ENCODE measurements around the gene CDY2B.
"Not testable (repeated sequence)": the region's sequence is repeated elsewhere in the genome, so short reads cannot be mapped to it uniquely, and the experiment has no call there.

- not testable (repeated sequence) for TF ChIP-seq CTCF (IDR thresholded peaks at IDR 0.05; ENCODE audit: insufficient read depth, low read length); POLR2AphosphoS5 (IDR thresholded peaks at IDR 0.05; ENCODE audit: low read depth); GABPA (IDR thresholded peaks at IDR 0.05; ENCODE audit: low read depth); SPI1 (IDR thresholded peaks at IDR 0.05; ENCODE audit: borderline replicate concordance, low read depth)
- TF ChIP-seq, protein P1, sequence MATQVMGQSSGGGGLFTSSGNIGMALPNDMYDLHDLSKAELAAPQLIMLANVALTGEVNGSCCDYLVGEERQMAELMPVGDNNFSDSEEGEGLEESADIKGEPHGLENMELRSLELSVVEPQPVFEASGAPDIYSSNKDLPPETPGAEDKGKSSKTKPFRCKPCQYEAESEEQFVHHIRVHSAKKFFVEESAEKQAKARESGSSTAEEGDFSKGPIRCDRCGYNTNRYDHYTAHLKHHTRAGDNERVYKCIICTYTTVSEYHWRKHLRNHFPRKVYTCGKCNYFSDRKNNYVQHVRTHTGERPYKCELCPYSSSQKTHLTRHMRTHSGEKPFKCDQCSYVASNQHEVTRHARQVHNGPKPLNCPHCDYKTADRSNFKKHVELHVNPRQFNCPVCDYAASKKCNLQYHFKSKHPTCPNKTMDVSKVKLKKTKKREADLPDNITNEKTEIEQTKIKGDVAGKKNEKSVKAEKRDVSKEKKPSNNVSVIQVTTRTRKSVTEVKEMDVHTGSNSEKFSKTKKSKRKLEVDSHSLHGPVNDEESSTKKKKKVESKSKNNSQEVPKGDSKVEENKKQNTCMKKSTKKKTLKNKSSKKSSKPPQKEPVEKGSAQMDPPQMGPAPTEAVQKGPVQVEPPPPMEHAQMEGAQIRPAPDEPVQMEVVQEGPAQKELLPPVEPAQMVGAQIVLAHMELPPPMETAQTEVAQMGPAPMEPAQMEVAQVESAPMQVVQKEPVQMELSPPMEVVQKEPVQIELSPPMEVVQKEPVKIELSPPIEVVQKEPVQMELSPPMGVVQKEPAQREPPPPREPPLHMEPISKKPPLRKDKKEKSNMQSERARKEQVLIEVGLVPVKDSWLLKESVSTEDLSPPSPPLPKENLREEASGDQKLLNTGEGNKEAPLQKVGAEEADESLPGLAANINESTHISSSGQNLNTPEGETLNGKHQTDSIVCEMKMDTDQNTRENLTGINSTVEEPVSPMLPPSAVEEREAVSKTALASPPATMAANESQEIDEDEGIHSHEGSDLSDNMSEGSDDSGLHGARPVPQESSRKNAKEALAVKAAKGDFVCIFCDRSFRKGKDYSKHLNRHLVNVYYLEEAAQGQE (IDR thresholded peaks at IDR 0.05; ENCODE audit: insufficient replicate concordance, low read depth), result not testable (repeated sequence)
Observed at GRCh38 chrY:17856508-17856907, 23.5 kb downstream of the CDY2B start.
